GM19193 (cell line): ENCODE results near the gene RNF17.

Experiments used
- POLR2A ChIP-seq: IDR thresholded peaks from 4 replicates; pipeline ENCODE4 v1.6.1; 2011; ENCODE audit not compliant: insufficient read depth, insufficient read length; ENCODE audit errors: extremely low read depth

The RNF17 gene

GRCh38 chr13:24741016-24741662, 22.8 kb upstream of the RNF17 start:
- no peak for TF ChIP-seq POLR2A

GRCh38 chr13:24741791-24742190, 22.2 kb upstream of the RNF17 start:
- TF ChIP-seq POLR2A, result no peak

- TF ChIP-seq POLR2A, result no peak
These were observed 21.7 kb upstream of the RNF17 start for GRCh38 chr13:24742294-24742693.

GRCh38 chr13:24742977-24743376, 21.0 kb upstream of the RNF17 start:
- TF ChIP-seq POLR2A, result no peak

GRCh38 chr13:24744247-24744646, 19.7 kb upstream of the RNF17 start:
- TF ChIP-seq POLR2A, result no peak

DNA sequence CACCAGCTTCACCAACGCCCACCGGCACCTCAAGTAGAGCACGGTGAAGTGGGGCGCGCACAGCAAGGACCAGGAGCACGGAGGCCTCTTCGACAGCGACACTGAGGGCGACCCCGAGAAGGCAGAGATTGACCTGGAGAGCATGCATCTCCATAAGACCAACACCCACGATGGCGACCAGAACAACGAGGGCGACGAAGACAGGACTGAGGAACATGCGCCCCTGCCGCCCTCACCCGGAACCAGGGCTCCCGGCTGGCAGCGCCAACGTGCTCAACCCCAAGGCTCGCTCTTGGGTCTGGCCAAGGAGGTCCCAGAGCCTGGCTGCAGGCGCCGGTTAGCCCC, 18.5 kb upstream of the RNF17 start:
- TF ChIP-seq POLR2A, result no peak

DNA sequence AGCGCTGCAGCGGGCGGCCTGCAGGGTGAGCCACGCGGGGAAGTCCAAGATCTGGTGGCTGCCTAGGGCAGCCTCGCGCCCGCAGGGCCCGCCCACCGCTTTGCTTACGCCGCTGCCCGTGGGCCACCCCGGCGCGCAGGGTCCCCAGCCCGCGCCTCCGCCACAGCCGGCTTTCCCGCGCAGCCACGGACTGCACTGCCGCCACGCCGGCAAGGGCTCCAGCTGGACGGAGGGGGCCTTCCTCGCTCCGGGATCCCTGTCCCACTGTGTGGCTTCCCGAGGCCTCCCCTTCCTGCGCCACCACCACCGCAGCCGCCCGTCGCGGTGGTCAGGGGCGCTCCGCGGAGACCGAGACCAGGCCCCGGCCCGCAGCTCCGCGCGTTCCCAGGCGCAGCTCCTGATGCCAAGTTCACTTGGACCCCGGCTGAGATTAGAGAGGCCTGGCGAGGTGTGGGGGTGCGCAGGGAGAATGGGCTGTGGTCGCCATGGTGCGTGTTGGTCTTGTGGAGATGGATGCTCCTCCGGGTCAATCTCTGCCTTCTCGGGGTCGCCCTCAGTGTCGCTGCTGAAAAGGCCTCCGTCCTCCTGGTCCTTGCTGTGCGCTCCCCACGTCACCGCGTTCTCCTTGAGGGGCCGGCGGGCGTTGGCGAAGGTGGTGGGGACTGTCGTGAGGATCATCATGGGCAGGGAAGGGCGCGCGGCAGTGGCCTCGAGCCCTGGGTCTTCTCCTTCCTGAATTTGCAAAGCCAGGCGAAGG, 17.9 kb upstream of the RNF17 start:
- TF ChIP-seq POLR2A, result no peak

- TF ChIP-seq POLR2A, result no peak
These were observed 17.2 kb upstream of the RNF17 start for GRCh38 chr13:24746618-24747247.

DNA sequence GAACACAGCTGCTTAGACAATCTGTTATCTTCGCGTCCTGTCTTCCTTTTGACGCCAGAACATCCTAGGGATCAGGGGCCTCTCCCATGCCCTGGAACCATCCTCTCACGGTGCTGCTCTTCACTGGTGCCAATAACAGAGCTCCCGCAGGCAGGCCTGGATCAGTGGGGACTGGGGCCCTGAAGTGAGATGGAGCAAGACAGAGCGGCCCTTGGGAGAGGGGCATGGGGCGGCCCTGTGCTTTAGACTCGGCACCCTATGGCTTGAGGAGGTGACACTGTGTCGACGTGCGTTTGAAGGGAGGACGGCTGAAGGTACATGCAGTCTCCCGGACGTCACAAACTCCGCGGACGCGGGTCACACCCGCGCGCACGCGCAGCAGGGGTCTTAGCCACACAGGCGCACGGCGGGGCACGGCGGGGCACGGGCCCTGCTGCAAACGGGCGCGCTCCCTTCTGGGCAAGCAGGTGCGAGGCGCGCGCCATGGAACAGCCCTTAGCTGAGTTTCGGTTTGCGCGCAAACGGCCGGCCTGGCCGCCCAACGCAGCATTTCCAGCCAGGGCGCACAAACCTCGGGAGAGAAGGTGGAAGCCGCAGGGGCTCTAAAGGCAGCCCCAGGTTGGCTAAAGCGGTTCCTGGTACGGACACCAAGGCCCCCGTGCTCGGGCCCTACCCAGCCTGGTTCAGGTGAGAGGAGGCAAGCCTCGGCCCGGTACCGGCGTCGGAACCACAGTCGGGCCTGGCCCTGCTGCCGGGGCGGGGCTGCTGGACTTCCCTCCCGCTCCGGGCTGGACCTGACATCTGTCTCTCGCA, 16.5 kb upstream of the RNF17 start:
- no peak for TF ChIP-seq POLR2A

DNA sequence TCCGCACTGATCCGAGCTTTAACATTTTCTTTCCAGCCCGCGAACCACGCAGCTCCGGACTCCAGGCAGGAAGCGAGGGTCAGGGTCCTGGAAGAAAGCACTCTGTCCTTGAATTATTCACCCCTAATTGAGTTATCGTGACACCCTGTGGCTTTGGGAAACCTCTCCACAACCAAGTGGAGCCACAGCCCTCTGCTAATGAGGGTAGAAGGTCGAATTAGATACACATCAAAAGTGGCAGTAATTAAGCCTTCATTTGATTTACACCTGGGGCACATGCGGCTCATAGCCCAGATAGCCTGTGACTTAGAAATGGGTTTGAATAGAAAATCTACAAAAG, 15.9 kb upstream of the RNF17 start:
- no peak for TF ChIP-seq POLR2A

- no peak for TF ChIP-seq POLR2A
These were observed 4.8 kb upstream of the RNF17 start for GRCh38 chr13:24759197-24759596.

DNA sequence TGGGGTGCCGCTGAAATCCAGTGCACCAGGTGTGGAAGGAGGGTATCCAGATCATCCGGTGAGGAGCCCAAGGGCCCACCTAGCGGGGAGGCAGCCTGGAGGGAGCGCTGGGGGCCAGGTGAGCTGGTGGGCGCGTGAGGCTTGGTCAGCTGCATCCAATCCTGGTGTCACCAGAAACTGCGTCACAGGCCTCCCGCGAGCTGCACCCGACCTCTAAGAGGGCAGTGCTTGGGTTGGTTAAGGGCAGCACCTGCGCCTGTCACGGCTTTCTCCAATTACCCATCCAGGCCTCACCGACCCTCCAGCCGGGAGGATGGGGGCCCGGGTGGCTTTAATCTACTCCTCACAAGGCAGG, 284 bp downstream of the RNF17 start:
- TF ChIP-seq POLR2A, result no peak

- TF ChIP-seq POLR2A, result no peak
These were observed 13.2 kb downstream of the RNF17 start for GRCh38 chr13:24777171-24777570.

DNA sequence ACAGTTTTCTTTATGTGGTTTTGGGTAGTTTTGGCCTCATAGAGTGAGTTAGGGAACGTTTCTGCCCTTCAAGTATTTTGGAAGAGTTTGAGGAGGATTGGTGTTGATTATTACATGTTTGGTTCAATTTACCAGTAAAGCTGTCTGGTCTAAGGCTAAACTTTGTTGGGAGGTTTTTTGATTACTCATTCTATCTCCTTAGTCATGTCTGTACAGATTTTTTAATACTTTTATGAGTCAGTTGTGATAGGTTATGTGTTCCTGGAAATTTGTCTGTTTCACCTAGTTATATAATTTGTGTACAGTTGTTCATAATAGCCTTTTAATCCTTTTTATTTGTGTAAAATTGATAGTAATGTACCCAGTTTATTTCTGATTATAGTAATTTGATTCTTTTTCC, 20.4 kb downstream of the RNF17 start:
- no peak for TF ChIP-seq POLR2A

DNA sequence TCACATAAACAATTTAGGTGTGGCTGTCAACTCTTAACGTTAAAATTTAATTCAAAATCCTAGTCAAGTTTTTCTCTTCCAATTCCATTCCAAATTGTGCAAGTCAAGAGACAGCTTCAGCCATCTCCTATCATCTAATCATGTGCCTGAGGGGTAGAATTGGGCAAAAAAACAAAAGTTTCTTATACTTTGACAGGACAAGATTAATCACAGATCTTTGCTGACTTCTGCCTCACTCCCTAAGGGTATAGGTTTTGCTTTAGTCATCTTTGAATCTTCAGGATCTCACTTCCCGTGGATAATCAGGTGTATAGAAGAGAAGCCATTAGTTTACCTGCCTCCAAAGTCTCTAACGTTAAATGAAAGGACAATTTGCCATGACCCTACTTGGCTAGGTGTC, 24.6 kb downstream of the RNF17 start:
- no peak for TF ChIP-seq POLR2A
